ENCODE results near the gene ALG3. TPM values are rescaled to one million over a fixed set of nuclear protein-coding genes. Genes with fewer than 3 reads are reported as not detected.

ALG3 gene
- total and polyA plus RNA-seq, 2 of the 4 experiments (the other 2 are of a cell fraction), result 19.5 to 52.6 TPM

GRCh38 chr3:184259878-184260723 is 11.3 kb upstream of the ALG3 start:
- peaks cover 8% of the 10 kb centered on the region for H4K20me1 ChIP-seq (ENCODE audit: insufficient read depth, low read length)
- ChIA-PET CTCF (interaction anchor here (1.1 kb wide), 1 partner anchor 365 kb away, joined by 3 read pairs; no protein-coding TSS in a partner anchor), POLR2A (ENCODE audit: unreplicated experiment) (no interaction called here)
- dilution Hi-C loops (cut with HindIII; ENCODE audit: low sequenced_read_pairs, unreplicated experiment), result no loop called here
- no peak overlapping the region for H4K91ac ChIP-seq (ENCODE audit: insufficient read depth, low read depth, low read length)
- peak overlapping the region; percentile 31 for H3K4me3 ChIP-seq (ENCODE audit: insufficient read depth, low read depth, low read length)
- no peak overlapping the region for H4K5ac ChIP-seq (ENCODE audit: low read depth, low read length)
- intact Hi-C loops (cut with micrococcal nuclease), result loop anchor here (10.0 kb wide), 1 partner anchor 245 kb away; the partner anchor contains the start of gene ABCC5
- WGBS, 2 experiments (ENCODE audit: extremely low coverage in 2 of 2, insufficient read length in 1 of 2), result 1% methylated on average over 58 of the region's 91 CpGs; no CpG with 5 or more reads in 1 of the 2 experiments
- H2AK9ac ChIP-seq (replicated peaks; ENCODE audit: low read depth, low read length, poor library complexity), result no peak overlapping the region
- H2BK120ac ChIP-seq (ENCODE audit: low read depth, low read length), result no peak overlapping the region
- peaks cover 2% of the 10 kb centered on the region; the same call in 1 of the 2 replicates for H3K4me1 ChIP-seq (ENCODE audit: control insufficient read depth, insufficient read depth, low read length)
- H4K8ac ChIP-seq (ENCODE audit: low read depth in 2 of 2, low read length in 2 of 2), result no peak overlapping the region
- H3K23ac ChIP-seq (ENCODE audit: low read depth, low read length), result peak overlapping the region; percentile 82; the same call in 1 of the 2 replicates
- H3K36me3 ChIP-seq (ENCODE audit: control insufficient read depth, insufficient read depth, low read length), result 0 out of 2 replicates have a peak, but pooled peaks cover 2% of the 10 kb centered on the region
- H2BK20ac ChIP-seq (ENCODE audit: low read depth, low read length), result no peak overlapping the region
- H3K14ac ChIP-seq (replicated peaks; ENCODE audit: low read depth, low read length), result no peak overlapping the region
- peak; percentile 17 for DNase-seq
- no TSS peak for BruUV-seq (replicated peaks)
- H2AFZ ChIP-seq (replicated peaks; ENCODE audit: low read length, poor library complexity), result peak overlapping the region; percentile 58
- no peaks in the 10 kb centered on the region for H3K9me1 ChIP-seq (ENCODE audit: insufficient read depth, low read length)
- H3K56ac ChIP-seq (ENCODE audit: extremely low read depth, insufficient read depth, low read length), result no peak overlapping the region
- no peak overlapping the region for H2AK5ac ChIP-seq (ENCODE audit: low read depth, low read length)
- H3K4ac ChIP-seq (ENCODE audit: low read depth, low read length), result no peak overlapping the region
- H2BK15ac ChIP-seq (ENCODE audit: low read depth, low read length), result no peak overlapping the region
- H3K79me1 ChIP-seq (ENCODE audit: low read depth in 1 of 2, low read length in 2 of 2), result no peaks in the 10 kb centered on the region
- in situ Hi-C loops (cut with MboI; ENCODE audit: low sequenced_read_pairs), result loop anchor here (10.0 to 25.0 kb wide), 2 partner anchors 365 to 798 kb away; no protein-coding TSS in a partner anchor
- no peak overlapping the region for H3K9ac ChIP-seq (ENCODE audit: low read depth, low read length)
- ATAC-seq (ENCODE audit: low read depth), result peak; percentile 77
- no peak overlapping the region for H2BK5ac ChIP-seq (ENCODE audit: low read depth, low read length, poor library complexity, severe bottlenecking)
- TF ChIP-seq USF2 (IDR thresholded peaks at IDR 0.05; ENCODE audit: low read depth, low read length) (no peak), MXI1 (IDR thresholded peaks at IDR 0.05; ENCODE audit: borderline replicate concordance, low read depth, low read length) (peak; percentile 70; the same call in 1 of the 2 replicates), MAZ (IDR thresholded peaks at IDR 0.05; ENCODE audit: borderline replicate concordance, low read depth, low read length) (peak; percentile 85)
- peaks cover 33% of the 10 kb centered on the region for H3K27me3 ChIP-seq (ENCODE audit: control insufficient read depth, insufficient read depth, low read length)
- no peak overlapping the region for H3K18ac ChIP-seq (ENCODE audit: low read depth, low read length)
- H3K9me3 ChIP-seq (ENCODE audit: control insufficient read depth, insufficient read depth, low read length), result no peaks in the 10 kb centered on the region
- peak overlapping the region; percentile 72 for H3K4me2 ChIP-seq (ENCODE audit: low read depth, low read length)
- H3K27ac ChIP-seq (ENCODE audit: insufficient read depth, low read length), result no peak overlapping the region
